Thyroid gland (tissue), 4 donors: ENCODE measurements around the gene ACVR1. TPM values are rescaled to one million over a fixed set of nuclear protein-coding genes. Genes with fewer than 3 reads are reported as not detected.

Source experiments
- DNase-seq, 2 donors: peaks; one replicate each; pipeline ENCODE4 v3.0.0-alpha.2; 2019
- H3K27ac ChIP-seq, 3 donors: fragments of 200-600 bp; sonication (generic); 1 replicate in 2 of 3; 2 replicates in 1 of 3; pipeline ENCODE4 v1.5.1; 2016 to 2019; ENCODE audit warnings: mild to moderate bottlenecking in 1 of 3, moderate library complexity in 1 of 3
- H3K27me3 ChIP-seq: fragments of 200-600 bp; sonication (generic); one replicate; pipeline ENCODE4 v1.5.1; 2019
- H3K36me3 ChIP-seq, 2 donors: fragments of 200-600 bp; sonication (generic); one replicate each; pipeline ENCODE4 v1.5.1; 2016 to 2019
- H3K4me1 ChIP-seq, 2 donors: fragments of 200-600 bp; sonication (generic); one replicate each; pipeline ENCODE4 v1.5.1; 2017 to 2019
- H3K4me3 ChIP-seq, 3 donors: fragments of 200-600 bp; sonication (generic); replicated peaks in 1 of 3; 1 replicate in 2 of 3; 2 replicates in 1 of 3; pipeline ENCODE4 v1.5.1; 2016; ENCODE audit warnings: mild to moderate bottlenecking in 1 of 3
- H3K9me3 ChIP-seq: fragments of 200-600 bp; sonication (generic); one replicate; pipeline ENCODE4 v1.5.1; 2017
- CTCF ChIP-seq, 6 experiments: fragments of 200-600 bp in 3 of 6; fragments of 450-650 bp in 3 of 6; sonication (generic) in 3 of 6; IDR thresholded peaks; one replicate each; pipeline ENCODE4 v1.5.1; 2016 to 2019; ENCODE audit warnings: antibody characterized with exemption in 6 of 6, mild to moderate bottlenecking in 2 of 6, inconsistent platforms in 1 of 6, moderate library complexity in 1 of 6
- POLR2A ChIP-seq, 2 donors: fragments of 450-650 bp; IDR thresholded peaks; one replicate each; pipeline ENCODE4 v1.6.1; 2017; ENCODE audit warnings: antibody characterized with exemption in 2 of 2, mild to moderate bottlenecking in 2 of 2, moderate library complexity in 1 of 2
- WGBS, 2 donors: methylation state at CpG; one replicate each; pipeline ENCODE4 v1.1.5; 2017; 5-methylcytosine and 5-hydroxymethylcytosine counted together
- intact Hi-C: fragments of 100-400 bp; cut with DNase I; formaldehyde crosslinking; loops from one replicate; pipeline ENCODE4 v1.15.1; 2023
- total RNA-seq, 4 donors: library from RNA; depleted of rRNA; stranded (reverse); fragments of >200 nt; gene quantifications; one replicate each; pipeline ENCODE4 v1.2.3, GENCODE V29; 2016

Gene ACVR1
- total RNA-seq, 4 donors from 2014 or later: 42.7 to 55.8 (median 46.3) TPM

GRCh38 chr2:157744571-157745076 is 131.5 kb downstream of the ACVR1 start:
- H3K27me3 ChIP-seq: no peaks in the 10 kb centered on the region
- no peak overlapping the region for H3K4me3 ChIP-seq
- peaks cover 7 to 29% of the 10 kb centered on the region in 2 donors for H3K4me1 ChIP-seq
- no peaks in the 10 kb centered on the region for H3K36me3 ChIP-seq
- H3K9me3 ChIP-seq: no peaks in the 10 kb centered on the region
- no peak for TF ChIP-seq POLR2A (IDR thresholded peaks at IDR 0.05)
- no peak for TF ChIP-seq CTCF (IDR thresholded peaks at IDR 0.05)
- intact Hi-C loops: no loop called here
- DNase-seq: no peak
- no peak overlapping the region for H3K27ac ChIP-seq
- 96 to 97% methylated on average over 6 of the region's 6 CpGs for WGBS, 2 donors

GRCh38 chr2:157743051-157743450 is 133.1 kb downstream of the ACVR1 start:
- intact Hi-C loops: no loop called here
- WGBS, 2 donors: 85 to 98% methylated on average over 2 of the region's 2 CpGs
- Histone ChIP-seq H3K4me3 (no peak overlapping the region), H3K9me3 (no peaks in the 10 kb centered on the region), H3K27me3 (no peaks in the 10 kb centered on the region), H3K27ac (no peak overlapping the region), H3K36me3 (peaks cover 0 to 3% of the 10 kb centered on the region in 2 donors), H3K4me1 (peaks cover 7 to 19% of the 10 kb centered on the region in 2 donors)
- TF ChIP-seq CTCF (IDR thresholded peaks at IDR 0.05) (no peak), POLR2A (IDR thresholded peaks at IDR 0.05) (no peak)
- DNase-seq: no peak

GRCh38 chr2:157741819-157742484 is 134.2 kb downstream of the ACVR1 start:
- TF ChIP-seq POLR2A (IDR thresholded peaks at IDR 0.05) (no peak), CTCF (IDR thresholded peaks at IDR 0.05) (no peak)
- no peak for DNase-seq
- H3K36me3 ChIP-seq: peaks cover 7 to 12% of the 10 kb centered on the region in 2 donors
- 88 to 92% methylated on average over 14 of the region's 14 CpGs for WGBS, 2 donors
- intact Hi-C loops: no loop called here
- H3K27me3 ChIP-seq: no peaks in the 10 kb centered on the region
- H3K4me1 ChIP-seq: peaks cover 7 to 14% of the 10 kb centered on the region in 2 donors
- no peak overlapping the region for H3K4me3 ChIP-seq
- no peaks in the 10 kb centered on the region for H3K9me3 ChIP-seq
- no peak overlapping the region for H3K27ac ChIP-seq

- Histone ChIP-seq H3K9me3 (no peaks in the 10 kb centered on the region), H3K36me3 (peaks cover 12 to 22% of the 10 kb centered on the region in 2 donors), H3K4me3 (no peak overlapping the region), H3K27ac (no peak overlapping the region), H3K4me1 (peaks cover 3 to 6% of the 10 kb centered on the region in 2 donors), H3K27me3 (no peaks in the 10 kb centered on the region)
- DNase-seq: no peak
- intact Hi-C loops: no loop called here
- no peak for TF ChIP-seq POLR2A (IDR thresholded peaks at IDR 0.05)
- TF ChIP-seq CTCF (IDR thresholded peaks at IDR 0.05): no peak
- WGBS, 2 donors: 97 to 98% methylated on average over 2 of the region's 2 CpGs
Measured at GRCh38 chr2:157737656-157738055, 138.5 kb downstream of the ACVR1 start.

GRCh38 chr2:157735532-157735931 is 140.6 kb downstream of the ACVR1 start:
- peaks cover 3 to 9% of the 10 kb centered on the region in 2 donors for H3K4me1 ChIP-seq
- WGBS, 2 donors: 92 to 100% methylated on average over 1 of the region's 1 CpG
- H3K9me3 ChIP-seq: no peaks in the 10 kb centered on the region
- H3K27ac ChIP-seq: no peak overlapping the region
- intact Hi-C loops: no loop called here
- no peak overlapping the region for H3K4me3 ChIP-seq
- TF ChIP-seq POLR2A (IDR thresholded peaks at IDR 0.05) (no peak), CTCF (IDR thresholded peaks at IDR 0.05) (no peak)
- H3K27me3 ChIP-seq: no peaks in the 10 kb centered on the region
- peaks cover 12 to 22% of the 10 kb centered on the region in 2 donors for H3K36me3 ChIP-seq
- no peak for DNase-seq
